ENCODE measurements around the gene ZNF385D.

GRCh38 chr3:21372316-21372715 lies 378.7 kb downstream of the ZNF385D start:
- TF ChIP-seq, protein P1, sequence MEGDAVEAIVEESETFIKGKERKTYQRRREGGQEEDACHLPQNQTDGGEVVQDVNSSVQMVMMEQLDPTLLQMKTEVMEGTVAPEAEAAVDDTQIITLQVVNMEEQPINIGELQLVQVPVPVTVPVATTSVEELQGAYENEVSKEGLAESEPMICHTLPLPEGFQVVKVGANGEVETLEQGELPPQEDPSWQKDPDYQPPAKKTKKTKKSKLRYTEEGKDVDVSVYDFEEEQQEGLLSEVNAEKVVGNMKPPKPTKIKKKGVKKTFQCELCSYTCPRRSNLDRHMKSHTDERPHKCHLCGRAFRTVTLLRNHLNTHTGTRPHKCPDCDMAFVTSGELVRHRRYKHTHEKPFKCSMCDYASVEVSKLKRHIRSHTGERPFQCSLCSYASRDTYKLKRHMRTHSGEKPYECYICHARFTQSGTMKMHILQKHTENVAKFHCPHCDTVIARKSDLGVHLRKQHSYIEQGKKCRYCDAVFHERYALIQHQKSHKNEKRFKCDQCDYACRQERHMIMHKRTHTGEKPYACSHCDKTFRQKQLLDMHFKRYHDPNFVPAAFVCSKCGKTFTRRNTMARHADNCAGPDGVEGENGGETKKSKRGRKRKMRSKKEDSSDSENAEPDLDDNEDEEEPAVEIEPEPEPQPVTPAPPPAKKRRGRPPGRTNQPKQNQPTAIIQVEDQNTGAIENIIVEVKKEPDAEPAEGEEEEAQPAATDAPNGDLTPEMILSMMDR (IDR thresholded peaks at IDR 0.05 in 4 of 5, conservative IDR thresholded peaks at IDR 0.05 in 1 of 5), result no peak
- no peak for TF ChIP-seq POLR2A (IDR thresholded peaks at IDR 0.05)

Data from gastrocnemius medialis (tissue), 4 donors.